Psoas muscle (tissue), 8 donors: Measurements from ENCODE around the gene LENEP. TPM values are rescaled to one million over a fixed set of nuclear protein-coding genes. Genes with fewer than 3 reads are reported as not detected.

Experiments
- ATAC-seq, 4 donors: fragments of 200-7000 bp; cut with Tn5 transposase; one replicate each; pipeline ENCODE4 v1.9.1; 2020; ENCODE audit warnings: moderate library complexity in 3 of 4, mild to moderate bottlenecking in 2 of 4
- DNase-seq, 2 donors: peaks; one replicate each; pipeline ENCODE4 v3.0.0-alpha.2; 2020
- H3K27ac ChIP-seq: fragments of 200-600 bp; one replicate; pipeline ENCODE4 v1.8.0; 2022
- H3K27me3 ChIP-seq, 3 donors: fragments of 200-600 bp in 1 of 3; one replicate each; pipeline versions ENCODE4 v1.6.1 to v1.8.0; 2013 to 2022; ENCODE audit warnings: low read length in 2 of 3, mild to moderate bottlenecking in 2 of 3, moderate library complexity in 1 of 3; ENCODE audit not compliant: insufficient read depth in 3 of 3
- H3K36me3 ChIP-seq, 2 donors: fragments of 200-600 bp in 1 of 2; one replicate each; pipeline versions ENCODE4 v1.6.1 to v1.8.0; 2013 to 2022; ENCODE audit warnings: low read depth in 1 of 2, mild to moderate bottlenecking in 1 of 2, moderate library complexity in 1 of 2; ENCODE audit not compliant: insufficient read depth in 1 of 2
- H3K4me1 ChIP-seq: fragments of 200-600 bp; one replicate; pipeline ENCODE4 v1.8.0; 2022
- H3K4me3 ChIP-seq: fragments of 200-600 bp; one replicate; pipeline ENCODE4 v1.8.0; 2022; ENCODE audit warnings: mild to moderate bottlenecking
- H3K9me3 ChIP-seq: fragments of 200-600 bp; one replicate; pipeline ENCODE4 v1.8.0; 2022
- CTCF ChIP-seq: fragments of 200-600 bp; IDR thresholded peaks from one replicate; pipeline ENCODE4 v1.8.0; 2022; ENCODE audit warnings: antibody characterized with exemption
- WGBS, 3 donors: extraction: QIAGEN DNeasy Blood & Tissue Kit; methylation state at CpG; one replicate each; pipeline versions ENCODE4 v1.1.6 to v1.1.7; 2013; 5-methylcytosine and 5-hydroxymethylcytosine counted together
- intact Hi-C, 2 donors: fragments of 100-400 bp; cut with DNase I; formaldehyde crosslinking; loops; one replicate each; pipeline versions ENCODE4 v1.11.0 to v1.14.2; 2022
- polyA plus RNA-seq, 3 donors: library from polyadenylated mRNA; stranded (reverse); fragments of 200-250 nt; gene quantifications; one replicate each; pipeline ENCODE4 v1.2.3, GENCODE V29; 2013
- total RNA-seq, 4 donors: library from RNA; stranded (reverse); fragmentation: NEBNext Ultra II Directional in 2 of 4; extraction: Animal tissue kit (Norgen Biotek cat#: 25700) in 2 of 4; gene quantifications; one replicate each; pipeline versions ENCODE4 v1.2.1 to v1.2.4, GENCODE V29; 2021 to 2023
- donor health status: healthy with polysubstance abuse.
- donor health status: DM: no; HTN: no; CAD: no; lungs with moderate emphysema.
- donor health status: Bipolar disorder and iron deficiency.
- donor health status: healthy.
- donor health status: DM: yes; HTN: yes; CAD: no.
- donor health status: DM: no; HTN: no; CAD: no.
- donor health status: DM: no; HTN: no; CAD: no.
- donor health status: DM: yes; HTN: yes; CAD: no.

LENEP gene
- total and polyA plus RNA-seq, 7 donors, result not detected

DNA sequence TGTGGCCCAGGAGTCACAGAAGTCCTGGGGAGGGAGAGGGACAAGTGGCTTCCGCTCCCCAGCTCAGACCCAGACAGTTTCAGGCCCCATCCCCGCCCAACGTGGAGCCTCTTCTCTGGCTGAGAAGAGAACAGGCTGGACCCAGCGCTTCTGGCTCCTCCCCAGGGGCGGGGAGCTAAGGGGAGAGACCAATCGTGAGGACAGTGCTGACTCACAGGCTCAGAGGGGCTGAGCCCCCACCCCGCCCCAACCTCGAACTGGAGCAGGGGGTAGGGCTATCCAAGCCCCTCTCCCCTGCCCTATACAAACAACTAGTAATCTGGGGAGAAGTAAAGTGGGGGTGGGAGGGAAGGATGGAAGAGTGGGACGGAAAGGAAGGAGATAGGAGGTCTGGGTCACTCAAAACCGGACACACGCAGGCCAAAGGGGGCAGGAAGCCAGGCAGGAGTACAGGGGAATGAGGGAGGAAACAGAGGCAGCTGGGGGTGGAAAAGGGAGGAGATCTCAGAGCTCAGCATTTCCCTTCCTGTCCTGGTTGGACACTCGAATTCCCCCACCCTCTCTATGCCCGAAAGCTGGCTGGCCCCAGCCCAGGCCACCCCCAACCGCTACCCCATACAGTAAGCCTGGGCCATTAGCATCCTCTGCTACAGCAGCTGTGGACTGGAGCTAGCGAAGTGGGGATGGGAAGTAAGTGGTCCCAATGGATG is 22.6 kb upstream of the LENEP start, which contains the start of gene SHC1:
Gene SHC1 (minus strand): TSS at position 117 of the 710 bp plus-strand sequence. CDS start 221 bp downstream, outside the sequence.
- peaks cover 0 to 35% of the 10 kb centered on the region in 2 donors for H3K36me3 ChIP-seq
- peak; percentile 96 to 97 for DNase-seq
- ATAC-seq, result peak; percentile 63 to 69 (median 66)
- no peak for TF ChIP-seq CTCF
- WGBS, 3 donors, result 2 to 17% (median 8%) methylated on average over 13 to 15 of the region's 15 CpGs
- no peaks in the 10 kb centered on the region for H3K9me3 ChIP-seq
- peak within 1 kb of the TSS; percentile 84 for H3K4me3 ChIP-seq
- H3K4me1 ChIP-seq, result peaks cover 54% of the 10 kb centered on the region
- peak within 1 kb of the TSS; percentile 99 for H3K27ac ChIP-seq
- intact Hi-C loops, result loop anchor here (5.0 kb wide), 2 partner anchors 42 to 112 kb away; no protein-coding TSS in a partner anchor
- no peaks in the 10 kb centered on the region for H3K27me3 ChIP-seq

GRCh38 chr1:154971341-154971998 is 21.9 kb upstream of the LENEP start:
- TF ChIP-seq CTCF, result no peak
- peaks cover 0 to 28% of the 10 kb centered on the region in 2 donors for H3K36me3 ChIP-seq
- ATAC-seq (peak in 2 of 4 donors; percentile 10 to 21), DNase-seq (peak in 1 of 2 donors; percentile 74)
- H3K4me1 ChIP-seq, result peaks cover 60% of the 10 kb centered on the region
- no peaks in the 10 kb centered on the region for H3K27me3 ChIP-seq
- intact Hi-C loops, result loop anchor here (5.0 kb wide), 2 partner anchors 41 to 111 kb away; no protein-coding TSS in a partner anchor
- H3K9me3 ChIP-seq, result no peaks in the 10 kb centered on the region
- peak overlapping the region; percentile 99 for H3K27ac ChIP-seq
- peak overlapping the region; percentile 84 for H3K4me3 ChIP-seq
- WGBS, 3 donors, result 30 to 34% (median 31%) methylated on average over 10 of the region's 10 CpGs

DNA sequence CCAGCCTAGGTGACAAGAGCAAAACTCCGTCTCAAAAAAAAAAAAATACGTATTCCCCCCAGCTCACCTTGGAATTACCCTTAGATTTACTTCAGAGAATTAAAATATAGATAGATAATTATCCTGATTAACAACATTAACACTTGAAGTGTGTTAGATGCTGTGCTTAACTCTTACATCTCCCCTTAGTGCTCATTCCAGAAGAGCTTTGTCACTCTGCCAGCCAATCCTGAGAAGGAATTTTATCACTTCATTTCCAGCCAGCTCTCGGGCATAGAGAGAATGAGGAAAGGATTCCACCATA is 21.2 kb upstream of the LENEP start:
- Histone ChIP-seq H3K9me3 (no peaks in the 10 kb centered on the region), H3K36me3 (peaks cover 0 to 21% of the 10 kb centered on the region in 2 donors), H3K27ac (peak overlapping the region; percentile 99), H3K4me3 (peak overlapping the region; percentile 84), H3K27me3 (no peaks in the 10 kb centered on the region), H3K4me1 (peaks cover 54% of the 10 kb centered on the region)
- ATAC-seq (no peak), DNase-seq (no peak)
- intact Hi-C loops, result loop anchor here (5.0 kb wide), 2 partner anchors 40 to 110 kb away; no protein-coding TSS in a partner anchor
- WGBS, 3 donors, result 49 to 60% (median 58%) methylated on average over 3 of the region's 3 CpGs
- no peak for TF ChIP-seq CTCF

DNA sequence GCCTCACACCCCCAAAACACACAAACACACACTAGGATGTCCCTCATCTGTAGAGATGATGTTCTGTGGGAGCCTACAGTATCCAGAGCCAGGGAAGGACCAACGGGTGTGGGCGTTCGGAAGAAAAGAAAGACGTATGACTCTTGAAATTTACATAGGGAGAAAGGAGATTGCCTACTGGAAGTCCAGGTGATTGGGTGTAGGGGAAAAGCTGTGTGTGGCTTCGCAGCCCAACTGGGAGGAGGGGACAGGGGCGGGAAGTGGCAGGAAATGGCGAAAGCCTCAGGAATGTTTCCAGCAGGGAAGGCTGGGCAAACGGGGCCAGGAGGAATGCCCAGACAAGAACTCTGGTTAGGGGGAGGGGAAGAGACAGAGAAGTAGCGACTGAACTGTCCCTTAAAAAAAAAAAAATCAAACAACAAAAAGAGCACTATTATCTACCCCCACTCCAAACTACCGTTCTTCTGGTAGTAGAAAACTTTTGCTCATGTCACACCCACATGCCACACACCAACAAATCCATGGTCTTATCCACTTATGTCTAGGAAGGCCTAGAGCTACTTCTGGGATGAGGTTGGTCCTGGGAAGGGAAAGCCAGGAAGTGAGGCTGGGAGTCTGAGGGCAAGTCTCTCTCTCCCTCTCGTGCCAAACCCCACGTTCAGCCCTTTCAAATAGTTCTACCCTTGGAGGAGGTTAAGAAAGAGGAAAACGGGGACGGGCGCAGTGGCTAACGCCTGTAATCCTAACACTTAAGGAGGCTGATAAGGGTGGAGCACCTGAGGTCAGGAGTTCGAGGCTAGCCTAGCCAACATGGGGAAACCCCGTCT is 20.7 kb upstream of the LENEP start:
- peaks cover 50% of the 10 kb centered on the region for H3K4me1 ChIP-seq
- H3K9me3 ChIP-seq, result no peaks in the 10 kb centered on the region
- ATAC-seq (peak in 3 of 4 donors; percentile 9 to 23 (median 10)), DNase-seq (peak; percentile 68 to 74)
- no peak for TF ChIP-seq CTCF
- intact Hi-C loops, result loop anchor here (5.0 kb wide), 2 partner anchors 40 to 110 kb away; no protein-coding TSS in a partner anchor
- no peaks in the 10 kb centered on the region for H3K27me3 ChIP-seq
- WGBS, 3 donors, result 23 to 34% (median 25%) methylated on average over 18 of the region's 18 CpGs
- H3K4me3 ChIP-seq, result peak overlapping the region; percentile 84
- peak overlapping the region; percentile 99 for H3K27ac ChIP-seq
- peaks cover 0 to 16% of the 10 kb centered on the region in 2 donors for H3K36me3 ChIP-seq
